ENCODE data around the gene ITGA6.

The ITGA6 gene

DNA sequence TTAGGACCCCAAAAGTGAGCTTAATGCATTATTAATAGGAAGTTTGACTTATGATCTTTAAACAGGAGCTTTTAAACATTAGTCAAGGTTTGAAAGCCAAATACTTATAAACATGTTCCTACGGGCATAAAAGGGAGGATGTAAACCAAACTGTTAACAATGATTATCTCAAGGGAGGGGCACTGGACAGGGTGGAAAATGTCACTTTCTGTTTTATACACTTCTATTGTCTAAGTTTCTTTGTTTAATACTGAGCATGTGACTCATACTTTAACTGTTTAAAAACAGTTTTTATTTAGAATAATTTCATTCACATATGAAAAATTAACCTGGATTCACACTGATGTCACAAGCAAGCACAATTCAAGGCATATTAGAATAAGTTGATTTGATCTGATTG is 18.3 kb upstream of the ITGA6 start:
- TF ChIP-seq, protein P1, sequence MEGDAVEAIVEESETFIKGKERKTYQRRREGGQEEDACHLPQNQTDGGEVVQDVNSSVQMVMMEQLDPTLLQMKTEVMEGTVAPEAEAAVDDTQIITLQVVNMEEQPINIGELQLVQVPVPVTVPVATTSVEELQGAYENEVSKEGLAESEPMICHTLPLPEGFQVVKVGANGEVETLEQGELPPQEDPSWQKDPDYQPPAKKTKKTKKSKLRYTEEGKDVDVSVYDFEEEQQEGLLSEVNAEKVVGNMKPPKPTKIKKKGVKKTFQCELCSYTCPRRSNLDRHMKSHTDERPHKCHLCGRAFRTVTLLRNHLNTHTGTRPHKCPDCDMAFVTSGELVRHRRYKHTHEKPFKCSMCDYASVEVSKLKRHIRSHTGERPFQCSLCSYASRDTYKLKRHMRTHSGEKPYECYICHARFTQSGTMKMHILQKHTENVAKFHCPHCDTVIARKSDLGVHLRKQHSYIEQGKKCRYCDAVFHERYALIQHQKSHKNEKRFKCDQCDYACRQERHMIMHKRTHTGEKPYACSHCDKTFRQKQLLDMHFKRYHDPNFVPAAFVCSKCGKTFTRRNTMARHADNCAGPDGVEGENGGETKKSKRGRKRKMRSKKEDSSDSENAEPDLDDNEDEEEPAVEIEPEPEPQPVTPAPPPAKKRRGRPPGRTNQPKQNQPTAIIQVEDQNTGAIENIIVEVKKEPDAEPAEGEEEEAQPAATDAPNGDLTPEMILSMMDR (conservative IDR thresholded peaks at IDR 0.05; ENCODE audit: low read depth, low read length), result no peak
- no peak overlapping the region for H3K4me2 ChIP-seq
- no peaks in the 10 kb centered on the region for H3K79me2 ChIP-seq (ENCODE audit: insufficient read depth, low read depth)
- no peak overlapping the region for H2AFZ ChIP-seq (ENCODE audit: low read depth)
- no peak overlapping the region for H3K27ac ChIP-seq
- no peak overlapping the region for H3K4me3 ChIP-seq (IDR thresholded peaks at IDR 0.05; ENCODE audit: insufficient read depth, low read depth, low read length)
- no peaks in the 10 kb centered on the region for H3K36me3 ChIP-seq (ENCODE audit: insufficient read depth)
- no peaks in the 10 kb centered on the region for H3K27me3 ChIP-seq (ENCODE audit: insufficient read depth, low read depth)
- no peaks in the 10 kb centered on the region for H3K4me1 ChIP-seq (ENCODE audit: low read depth, poor library complexity, severe bottlenecking)
- no peak overlapping the region for H3K9ac ChIP-seq
- no peaks in the 10 kb centered on the region for H4K20me1 ChIP-seq (ENCODE audit: insufficient read depth)

DNA sequence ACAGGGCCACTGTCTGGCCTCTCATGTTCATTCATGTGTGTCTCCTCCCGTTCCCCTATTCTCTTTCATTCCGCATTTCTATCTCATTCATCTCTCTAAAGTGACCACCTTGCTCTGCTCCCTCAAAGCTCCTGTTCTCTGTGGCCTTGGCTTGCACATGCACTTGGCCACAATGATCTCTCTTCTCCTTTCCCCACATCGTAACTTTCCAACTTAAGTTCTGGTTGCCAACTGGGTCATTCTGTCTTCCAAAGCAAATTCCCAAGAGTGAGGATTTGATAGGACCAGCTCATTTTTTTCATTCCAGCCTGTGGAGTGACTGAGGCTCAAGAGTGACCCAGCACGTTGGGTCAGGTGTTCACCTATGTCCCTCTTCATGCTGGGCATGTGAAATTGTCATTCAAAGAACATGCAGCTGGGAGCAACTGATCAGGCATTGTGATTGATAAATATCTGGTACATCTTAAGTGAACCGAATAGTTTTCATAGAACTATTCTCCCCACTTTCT is 14.3 kb upstream of the ITGA6 start:
- Histone ChIP-seq H3K4me1 (ENCODE audit: low read depth, poor library complexity, severe bottlenecking) (no peaks in the 10 kb centered on the region), H3K27me3 (ENCODE audit: insufficient read depth, low read depth) (no peaks in the 10 kb centered on the region)
- TF ChIP-seq, protein P1 (conservative IDR thresholded peaks at IDR 0.05; ENCODE audit: low read depth, low read length), result no peak

DNA sequence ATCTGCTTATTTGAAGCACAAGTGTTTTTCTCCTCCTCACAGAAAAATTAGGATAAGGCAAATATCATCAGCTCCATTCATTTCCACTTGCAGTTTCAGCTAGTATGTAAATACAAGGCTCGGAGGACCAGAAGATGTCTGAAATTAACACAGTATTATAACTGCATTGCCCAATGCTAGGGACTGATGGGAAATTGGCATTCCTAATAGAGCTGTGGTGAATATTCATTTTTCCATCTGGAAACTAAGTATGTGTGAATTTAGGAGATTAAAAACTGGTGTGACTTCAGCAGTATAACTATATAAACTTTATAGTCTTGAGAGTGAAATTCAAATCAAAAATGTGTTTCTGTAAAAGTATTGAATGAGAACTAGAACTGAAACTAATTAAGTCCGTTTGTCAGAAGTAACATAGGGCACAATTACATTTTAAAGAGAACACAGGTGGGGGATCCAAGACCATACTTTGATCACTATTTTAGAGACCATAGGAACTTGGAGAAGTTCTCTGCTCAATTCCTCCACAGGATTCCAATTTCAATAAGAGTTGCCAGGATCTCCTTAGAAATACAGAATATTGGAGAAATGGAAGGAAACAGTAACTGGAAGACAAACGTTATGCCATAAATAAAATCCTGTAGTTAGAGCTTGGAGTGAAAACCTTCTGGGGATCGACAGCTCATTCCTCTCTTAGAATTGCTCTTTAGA is 12.1 kb upstream of the ITGA6 start:
- no peak overlapping the region for H3K4me2 ChIP-seq
- H4K20me1 ChIP-seq (ENCODE audit: insufficient read depth), result no peaks in the 10 kb centered on the region
- H3K79me2 ChIP-seq (ENCODE audit: insufficient read depth, low read depth), result no peaks in the 10 kb centered on the region
- no peak overlapping the region for H3K4me3 ChIP-seq (IDR thresholded peaks at IDR 0.05; ENCODE audit: insufficient read depth, low read depth, low read length)
- TF ChIP-seq, protein P1 (conservative IDR thresholded peaks at IDR 0.05; ENCODE audit: low read depth, low read length), result no peak
- no peaks in the 10 kb centered on the region for H3K4me1 ChIP-seq (ENCODE audit: low read depth, poor library complexity, severe bottlenecking)
- H3K27ac ChIP-seq, result no peak overlapping the region
- H3K36me3 ChIP-seq (ENCODE audit: insufficient read depth), result no peaks in the 10 kb centered on the region
- H3K27me3 ChIP-seq (ENCODE audit: insufficient read depth, low read depth), result no peaks in the 10 kb centered on the region
- H3K9ac ChIP-seq, result no peak overlapping the region
- no peak overlapping the region for H2AFZ ChIP-seq (ENCODE audit: low read depth)

More for the DNA sequence above, 14.3 kb upstream of the ITGA6 start:
- no peak overlapping the region for H2AFZ ChIP-seq (ENCODE audit: low read depth)
- H4K20me1 ChIP-seq (ENCODE audit: insufficient read depth), result no peaks in the 10 kb centered on the region
- no peaks in the 10 kb centered on the region for H3K36me3 ChIP-seq (ENCODE audit: insufficient read depth)
- no peak overlapping the region for H3K9ac ChIP-seq
- H3K4me3 ChIP-seq (IDR thresholded peaks at IDR 0.05; ENCODE audit: insufficient read depth, low read depth, low read length), result no peak overlapping the region
- no peak overlapping the region for H3K4me2 ChIP-seq
- H3K79me2 ChIP-seq (ENCODE audit: insufficient read depth, low read depth), result no peaks in the 10 kb centered on the region
- no peak overlapping the region for H3K27ac ChIP-seq

- Histone ChIP-seq H3K4me2 (no peak overlapping the region), H3K27me3 (ENCODE audit: insufficient read depth, low read depth) (no peaks in the 10 kb centered on the region), H3K4me1 (ENCODE audit: low read depth, poor library complexity, severe bottlenecking) (no peaks in the 10 kb centered on the region)
Measured at GRCh38 chr2:172415865-172416183, 11.6 kb upstream of the ITGA6 start.

More at GRCh38 chr2:172415865-172416183, 11.6 kb upstream of the ITGA6 start:
- Histone ChIP-seq H3K27ac (no peak overlapping the region), H3K9ac (no peak overlapping the region), H4K20me1 (ENCODE audit: insufficient read depth) (no peaks in the 10 kb centered on the region), H3K36me3 (ENCODE audit: insufficient read depth) (no peaks in the 10 kb centered on the region), H3K4me3 (IDR thresholded peaks at IDR 0.05; ENCODE audit: insufficient read depth, low read depth, low read length) (no peak overlapping the region), H2AFZ (ENCODE audit: low read depth) (no peak overlapping the region), H3K79me2 (ENCODE audit: insufficient read depth, low read depth) (no peaks in the 10 kb centered on the region)
- TF ChIP-seq, protein P1 (conservative IDR thresholded peaks at IDR 0.05; ENCODE audit: low read depth, low read length), result no peak
